Thyroid gland (tissue), 4 donors: ENCODE measurements around the gene NKIRAS2.

ENCODE experiments used
- POLR2A ChIP-seq, 2 donors: fragments of 450-650 bp; IDR thresholded peaks; one replicate each; pipeline ENCODE4 v1.6.1; 2017; ENCODE audit warnings: antibody characterized with exemption in 2 of 2, mild to moderate bottlenecking in 2 of 2, moderate library complexity in 1 of 2
- TF ChIP-seq, protein P1 (sequence below), 6 experiments: fragments of 200-600 bp in 3 of 6; fragments of 450-650 bp in 3 of 6; sonication (generic) in 3 of 6; IDR thresholded peaks; one replicate each; pipeline ENCODE4 v1.5.1; 2016 to 2019; ENCODE audit warnings: antibody characterized with exemption in 6 of 6, mild to moderate bottlenecking in 2 of 6, inconsistent platforms in 1 of 6, moderate library complexity in 1 of 6

DNA sequence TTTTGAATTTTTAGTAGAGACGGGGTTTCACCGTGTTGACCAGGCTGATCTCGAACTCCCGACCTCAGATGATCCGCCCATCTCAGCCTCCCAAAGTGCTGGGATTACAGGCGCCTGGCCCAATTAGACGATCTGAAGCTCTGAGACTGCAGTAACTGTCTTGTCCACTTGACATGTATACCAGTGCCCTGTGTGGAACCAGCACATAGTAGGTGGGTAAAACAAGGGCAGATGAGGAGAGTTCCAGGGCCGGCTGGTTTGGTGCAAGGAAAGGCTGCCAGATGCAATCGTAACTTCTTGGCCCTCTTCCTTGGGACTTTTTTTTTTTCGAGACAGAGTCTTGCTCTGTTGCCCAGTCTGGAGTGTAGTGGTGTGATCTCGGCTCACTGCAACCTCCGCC, 27.5 kb downstream of the NKIRAS2 start:
- TF ChIP-seq, protein P1, sequence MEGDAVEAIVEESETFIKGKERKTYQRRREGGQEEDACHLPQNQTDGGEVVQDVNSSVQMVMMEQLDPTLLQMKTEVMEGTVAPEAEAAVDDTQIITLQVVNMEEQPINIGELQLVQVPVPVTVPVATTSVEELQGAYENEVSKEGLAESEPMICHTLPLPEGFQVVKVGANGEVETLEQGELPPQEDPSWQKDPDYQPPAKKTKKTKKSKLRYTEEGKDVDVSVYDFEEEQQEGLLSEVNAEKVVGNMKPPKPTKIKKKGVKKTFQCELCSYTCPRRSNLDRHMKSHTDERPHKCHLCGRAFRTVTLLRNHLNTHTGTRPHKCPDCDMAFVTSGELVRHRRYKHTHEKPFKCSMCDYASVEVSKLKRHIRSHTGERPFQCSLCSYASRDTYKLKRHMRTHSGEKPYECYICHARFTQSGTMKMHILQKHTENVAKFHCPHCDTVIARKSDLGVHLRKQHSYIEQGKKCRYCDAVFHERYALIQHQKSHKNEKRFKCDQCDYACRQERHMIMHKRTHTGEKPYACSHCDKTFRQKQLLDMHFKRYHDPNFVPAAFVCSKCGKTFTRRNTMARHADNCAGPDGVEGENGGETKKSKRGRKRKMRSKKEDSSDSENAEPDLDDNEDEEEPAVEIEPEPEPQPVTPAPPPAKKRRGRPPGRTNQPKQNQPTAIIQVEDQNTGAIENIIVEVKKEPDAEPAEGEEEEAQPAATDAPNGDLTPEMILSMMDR (IDR thresholded peaks at IDR 0.05) = no peak
- no peak for TF ChIP-seq POLR2A (IDR thresholded peaks at IDR 0.05)
